HL-60 (cell line): Measurements from ENCODE around the gene CCDC106.

Experiments used
- DNase-seq, 2 experiments: peaks; one replicate each; pipeline ENCODE4 v3.0.0-alpha.2; 2010 to 2020; ENCODE audit warnings: low read depth in 1 of 2, low spot score in 1 of 2
- H3K27ac ChIP-seq: fragments of 250-450 bp; sonication (Bioruptor Pico); replicated peaks from 2 replicates; pipeline ENCODE4 v1.5.1; 2020; ENCODE audit warnings: mild to moderate bottlenecking, moderate library complexity
- H3K27me3 ChIP-seq: fragments of 250-450 bp; sonication (Bioruptor Pico); 2 replicates; pipeline ENCODE4 v1.5.1; 2021; ENCODE audit warnings: mild to moderate bottlenecking, moderate library complexity; ENCODE audit not compliant: insufficient read depth, poor library complexity, severe bottlenecking
- H3K4me3 ChIP-seq: replicated peaks from 2 replicates; pipeline ENCODE4 v1.5.1; 2011; ENCODE audit warnings: mild to moderate bottlenecking, control low read depth, low read length; ENCODE audit not compliant: insufficient read depth
- GABPA ChIP-seq: IDR thresholded peaks from 2 replicates; pipeline ENCODE4 v1.6.1; 2012; ENCODE audit warnings: low read depth
- POLR2AphosphoS5 ChIP-seq: IDR thresholded peaks from 2 replicates; pipeline ENCODE4 v1.6.1; 2012; ENCODE audit warnings: low read depth
- SPI1 ChIP-seq: IDR thresholded peaks from 2 replicates; pipeline ENCODE4 v1.6.1; 2012; ENCODE audit warnings: low read depth, mild to moderate bottlenecking, borderline replicate concordance
- TF ChIP-seq, protein P1 (sequence below): IDR thresholded peaks from 2 replicates; pipeline ENCODE4 v1.6.1; 2012; ENCODE audit warnings: low read depth; ENCODE audit not compliant: insufficient replicate concordance
- TF ChIP-seq, protein P2 (sequence below): IDR thresholded peaks from one replicate; pipeline ENCODE4 v1.5.1; 2011; ENCODE audit warnings: low read length, control low read depth, inconsistent platforms; ENCODE audit not compliant: insufficient read depth

The CCDC106 gene

DNA sequence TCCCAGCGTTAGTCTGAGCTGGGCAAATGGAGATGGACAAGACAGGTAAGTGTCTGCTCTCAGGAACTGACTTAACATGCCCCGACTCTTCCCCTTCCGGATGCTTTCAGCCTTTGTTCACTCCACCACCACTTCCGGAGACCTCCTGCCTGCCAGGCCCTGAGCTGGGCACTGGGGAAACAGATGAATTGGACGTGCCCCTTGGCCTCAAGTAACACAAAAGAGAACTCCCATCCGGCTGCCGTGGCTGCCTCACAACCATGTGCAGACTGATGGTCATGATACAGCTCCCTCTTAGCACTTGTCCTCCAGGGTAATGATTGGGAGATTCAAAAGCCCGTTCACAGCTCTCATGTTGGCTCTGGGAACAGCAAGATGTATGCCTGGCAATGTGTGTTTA lies 30.6 kb upstream of the CCDC106 start:
- Histone ChIP-seq H3K27ac (0 out of 2 replicates have a peak overlapping the region, but pooled peaks have one; percentile 2), H3K4me3 (no peak overlapping the region), H3K27me3 (no peaks in the 10 kb centered on the region)
- DNase-seq, result no peak
- TF ChIP-seq SPI1 (no peak), GABPA (no peak), POLR2AphosphoS5 (no peak)
- TF ChIP-seq, protein P1, sequence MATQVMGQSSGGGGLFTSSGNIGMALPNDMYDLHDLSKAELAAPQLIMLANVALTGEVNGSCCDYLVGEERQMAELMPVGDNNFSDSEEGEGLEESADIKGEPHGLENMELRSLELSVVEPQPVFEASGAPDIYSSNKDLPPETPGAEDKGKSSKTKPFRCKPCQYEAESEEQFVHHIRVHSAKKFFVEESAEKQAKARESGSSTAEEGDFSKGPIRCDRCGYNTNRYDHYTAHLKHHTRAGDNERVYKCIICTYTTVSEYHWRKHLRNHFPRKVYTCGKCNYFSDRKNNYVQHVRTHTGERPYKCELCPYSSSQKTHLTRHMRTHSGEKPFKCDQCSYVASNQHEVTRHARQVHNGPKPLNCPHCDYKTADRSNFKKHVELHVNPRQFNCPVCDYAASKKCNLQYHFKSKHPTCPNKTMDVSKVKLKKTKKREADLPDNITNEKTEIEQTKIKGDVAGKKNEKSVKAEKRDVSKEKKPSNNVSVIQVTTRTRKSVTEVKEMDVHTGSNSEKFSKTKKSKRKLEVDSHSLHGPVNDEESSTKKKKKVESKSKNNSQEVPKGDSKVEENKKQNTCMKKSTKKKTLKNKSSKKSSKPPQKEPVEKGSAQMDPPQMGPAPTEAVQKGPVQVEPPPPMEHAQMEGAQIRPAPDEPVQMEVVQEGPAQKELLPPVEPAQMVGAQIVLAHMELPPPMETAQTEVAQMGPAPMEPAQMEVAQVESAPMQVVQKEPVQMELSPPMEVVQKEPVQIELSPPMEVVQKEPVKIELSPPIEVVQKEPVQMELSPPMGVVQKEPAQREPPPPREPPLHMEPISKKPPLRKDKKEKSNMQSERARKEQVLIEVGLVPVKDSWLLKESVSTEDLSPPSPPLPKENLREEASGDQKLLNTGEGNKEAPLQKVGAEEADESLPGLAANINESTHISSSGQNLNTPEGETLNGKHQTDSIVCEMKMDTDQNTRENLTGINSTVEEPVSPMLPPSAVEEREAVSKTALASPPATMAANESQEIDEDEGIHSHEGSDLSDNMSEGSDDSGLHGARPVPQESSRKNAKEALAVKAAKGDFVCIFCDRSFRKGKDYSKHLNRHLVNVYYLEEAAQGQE, result no peak
- TF ChIP-seq, protein P2, sequence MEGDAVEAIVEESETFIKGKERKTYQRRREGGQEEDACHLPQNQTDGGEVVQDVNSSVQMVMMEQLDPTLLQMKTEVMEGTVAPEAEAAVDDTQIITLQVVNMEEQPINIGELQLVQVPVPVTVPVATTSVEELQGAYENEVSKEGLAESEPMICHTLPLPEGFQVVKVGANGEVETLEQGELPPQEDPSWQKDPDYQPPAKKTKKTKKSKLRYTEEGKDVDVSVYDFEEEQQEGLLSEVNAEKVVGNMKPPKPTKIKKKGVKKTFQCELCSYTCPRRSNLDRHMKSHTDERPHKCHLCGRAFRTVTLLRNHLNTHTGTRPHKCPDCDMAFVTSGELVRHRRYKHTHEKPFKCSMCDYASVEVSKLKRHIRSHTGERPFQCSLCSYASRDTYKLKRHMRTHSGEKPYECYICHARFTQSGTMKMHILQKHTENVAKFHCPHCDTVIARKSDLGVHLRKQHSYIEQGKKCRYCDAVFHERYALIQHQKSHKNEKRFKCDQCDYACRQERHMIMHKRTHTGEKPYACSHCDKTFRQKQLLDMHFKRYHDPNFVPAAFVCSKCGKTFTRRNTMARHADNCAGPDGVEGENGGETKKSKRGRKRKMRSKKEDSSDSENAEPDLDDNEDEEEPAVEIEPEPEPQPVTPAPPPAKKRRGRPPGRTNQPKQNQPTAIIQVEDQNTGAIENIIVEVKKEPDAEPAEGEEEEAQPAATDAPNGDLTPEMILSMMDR, result no peak

DNA sequence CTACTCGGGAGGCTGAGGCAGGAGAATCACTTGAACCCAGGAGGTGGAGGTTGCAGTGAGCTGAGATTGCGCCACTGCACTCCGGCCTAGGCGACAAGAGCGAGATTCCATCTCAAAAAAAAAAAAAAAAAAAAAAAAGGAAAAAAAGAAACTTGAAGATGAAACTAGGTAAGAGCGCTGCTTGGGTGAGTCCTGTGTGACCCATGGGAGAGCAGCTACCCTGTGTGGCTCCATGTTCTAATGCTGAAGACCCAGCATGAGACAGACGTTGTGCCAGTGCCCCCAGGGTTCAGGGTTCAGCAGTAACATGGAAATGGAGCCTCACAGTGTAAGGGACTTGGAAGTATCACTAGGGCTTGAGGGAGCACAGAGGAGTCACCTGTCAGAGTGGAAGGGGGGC lies 29.6 kb upstream of the CCDC106 start:
- Histone ChIP-seq H3K27ac (peak overlapping the region; percentile 72), H3K27me3 (no peaks in the 10 kb centered on the region), H3K4me3 (no peak overlapping the region)
- no peak for TF ChIP-seq GABPA
- TF ChIP-seq, protein P2, result no peak
- TF ChIP-seq, protein P1, result no peak
- TF ChIP-seq SPI1, result no peak
- no peak; the same call in 1 of the 2 replicates for TF ChIP-seq POLR2AphosphoS5
- no peak for DNase-seq

DNA sequence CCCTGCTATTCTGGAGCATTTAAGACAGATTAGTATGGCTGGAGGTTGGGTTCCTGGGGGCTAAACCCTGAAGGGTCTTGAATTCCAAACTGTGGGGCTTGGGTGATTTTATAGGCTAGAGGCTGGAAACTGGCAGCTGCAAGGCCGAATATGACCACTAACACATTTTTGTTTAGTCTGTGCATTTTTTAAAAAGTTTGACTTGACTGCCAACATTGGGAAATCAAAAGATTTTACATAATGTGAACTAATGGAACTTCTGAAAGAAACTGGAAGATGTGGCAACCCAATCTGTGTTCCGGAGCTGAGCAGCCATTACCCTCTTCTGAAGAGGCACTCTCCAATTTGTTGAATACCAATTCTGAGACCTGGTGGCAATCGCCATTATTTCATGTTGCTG lies 28.7 kb upstream of the CCDC106 start:
- H3K27ac ChIP-seq, result peak overlapping the region; percentile 72
- TF ChIP-seq GABPA, result no peak
- TF ChIP-seq POLR2AphosphoS5, result no peak; the same call in 1 of the 2 replicates
- TF ChIP-seq, protein P2, result no peak
- TF ChIP-seq, protein P1, result no peak
- TF ChIP-seq SPI1, result no peak
- H3K27me3 ChIP-seq, result no peaks in the 10 kb centered on the region
- peak in 1 of 2 experiments; percentile 38 for DNase-seq
- no peak overlapping the region for H3K4me3 ChIP-seq
